Gastrocnemius medialis (tissue), 4 donors: ENCODE data around the gene SULF2. TPM values are rescaled to one million over a fixed set of nuclear protein-coding genes. Genes with fewer than 3 reads are reported as not detected.
A peak's percentile ranks its signal among the peaks of the same experiment; 100 is the strongest.

Experiments
- ATAC-seq, 2 donors: fragments of 150-250 bp; one replicate each; pipeline ENCODE4 v1.9.1; 2016
- DNase-seq, 2 donors: peaks; one replicate each; pipeline ENCODE4 v3.0.0-alpha.2; 2019
- H3K27ac ChIP-seq, 4 donors: fragments of 200-600 bp; sonication (generic); 1 replicate in 1 of 4; 2 replicates in 3 of 4; pipeline ENCODE4 v1.5.1; 2016 to 2018; ENCODE audit warnings: mild to moderate bottlenecking in 2 of 4, moderate library complexity in 1 of 4
- H3K27me3 ChIP-seq, 3 donors: fragments of 200-600 bp; sonication (generic) in 2 of 3; 1 replicate in 1 of 3; 2 replicates in 2 of 3; pipeline versions ENCODE4 v1.5.1 to v1.6.0; 2016 to 2019; ENCODE audit warnings: mild to moderate bottlenecking in 1 of 3, moderate library complexity in 1 of 3
- H3K36me3 ChIP-seq, 2 donors: fragments of 200-600 bp; sonication (generic) in 1 of 2; one replicate each; pipeline ENCODE4 v1.5.1; 2017 to 2018
- H3K4me1 ChIP-seq, 2 donors: fragments of 200-600 bp; sonication (generic) in 1 of 2; one replicate each; pipeline ENCODE4 v1.5.1; 2016 to 2017; ENCODE audit warnings: mild to moderate bottlenecking in 2 of 2
- H3K4me3 ChIP-seq, 4 donors: fragments of 200-600 bp; sonication (generic) in 3 of 4; 1 replicate in 1 of 4; 2 replicates in 3 of 4; pipeline ENCODE4 v1.5.1; 2016 to 2019; ENCODE audit warnings: mild to moderate bottlenecking in 2 of 4
- H3K9me3 ChIP-seq, 3 donors: fragments of 200-600 bp; sonication (generic) in 2 of 3; 1 replicate in 1 of 3; 2 replicates in 2 of 3; pipeline ENCODE4 v1.5.1; 2016 to 2019
- CTCF ChIP-seq, 5 experiments: fragments of 450-650 bp in 3 of 5; fragments of 200-600 bp in 2 of 5; sonication (generic) in 2 of 5; IDR thresholded peaks in 4 of 5; conservative IDR thresholded peaks in 1 of 5; 1 replicate in 4 of 5; 2 replicates in 1 of 5; pipeline ENCODE4 v1.5.1; 2016 to 2019; ENCODE audit warnings: antibody characterized with exemption in 5 of 5, mild to moderate bottlenecking in 3 of 5, moderate library complexity in 3 of 5
- POLR2A ChIP-seq, 2 donors: fragments of 450-650 bp; IDR thresholded peaks; one replicate each; pipeline ENCODE4 v1.6.1; 2017; ENCODE audit warnings: antibody characterized with exemption in 2 of 2, mild to moderate bottlenecking in 2 of 2, moderate library complexity in 2 of 2
- in situ Hi-C, 4 donors: fragments of 200-750 bp; cut with MboI; loops; one replicate each; pipeline versions ENCODE4 v1.15.0 to v1.8.0; 2017; ENCODE audit warnings: low sequenced_read_pairs in 4 of 4
- intact Hi-C: fragments of 100-400 bp; cut with DNase I; formaldehyde crosslinking; loops from one replicate; pipeline ENCODE4 v1.15.1; 2023; ENCODE audit warnings: low total_unique reads
- total RNA-seq, 4 donors: library from RNA; depleted of rRNA; stranded (reverse); fragments of >200 nt; gene quantifications; one replicate each; pipeline versions ENCODE4 v1.1.0 to v1.2.3, GENCODE V29; 2016

SULF2 gene
- total RNA-seq, 4 donors from 2014 or later: 9.8 to 18.8 (median 16.8) TPM

- intact Hi-C loops (no loop called here), in situ Hi-C loops (no loop called here)
- ATAC-seq (no peak), DNase-seq (no peak)
- TF ChIP-seq CTCF (IDR thresholded peaks at IDR 0.05 in 4 of 5, conservative IDR thresholded peaks at IDR 0.05 in 1 of 5) (no peak), POLR2A (IDR thresholded peaks at IDR 0.05) (no peak)
- Histone ChIP-seq H3K36me3 (no peaks in the 10 kb centered on the region), H3K27ac (no peak overlapping the region), H3K27me3 (no peaks in the 10 kb centered on the region), H3K9me3 (no peaks in the 10 kb centered on the region), H3K4me1 (no peaks in the 10 kb centered on the region), H3K4me3 (no peak overlapping the region)
Observed at GRCh38 chr20:47743671-47744070, 41.6 kb downstream of the SULF2 start.

- ATAC-seq (no peak), DNase-seq (no peak)
- Histone ChIP-seq H3K4me3 (no peak overlapping the region), H3K4me1 (no peaks in the 10 kb centered on the region), H3K36me3 (no peaks in the 10 kb centered on the region), H3K27ac (no peak overlapping the region), H3K9me3 (no peaks in the 10 kb centered on the region), H3K27me3 (no peaks in the 10 kb centered on the region)
- in situ Hi-C loops: no loop called here
- intact Hi-C loops: no loop called here
- TF ChIP-seq POLR2A (IDR thresholded peaks at IDR 0.05) (no peak), CTCF (IDR thresholded peaks at IDR 0.05 in 4 of 5, conservative IDR thresholded peaks at IDR 0.05 in 1 of 5) (no peak)
Observed at GRCh38 chr20:47741669-47742608, 43.3 kb downstream of the SULF2 start.

- no peak overlapping the region for H3K27ac ChIP-seq
- ATAC-seq (no peak), DNase-seq (peak; percentile 22 to 29)
- TF ChIP-seq POLR2A (IDR thresholded peaks at IDR 0.05) (no peak), CTCF (IDR thresholded peaks at IDR 0.05 in 4 of 5, conservative IDR thresholded peaks at IDR 0.05 in 1 of 5) (no peak)
- no peaks in the 10 kb centered on the region for H3K27me3 ChIP-seq
- no peaks in the 10 kb centered on the region for H3K4me1 ChIP-seq
- H3K4me3 ChIP-seq: no peak overlapping the region
- intact Hi-C loops (no loop called here), in situ Hi-C loops (no loop called here)
- H3K36me3 ChIP-seq: no peaks in the 10 kb centered on the region
- no peaks in the 10 kb centered on the region for H3K9me3 ChIP-seq
Observed at GRCh38 chr20:47740862-47741184, 44.5 kb downstream of the SULF2 start.

GRCh38 chr20:47740121-47740861 lies 45.0 kb downstream of the SULF2 start:
- intact Hi-C loops (no loop called here), in situ Hi-C loops (no loop called here)
- DNase-seq: no peak
- Histone ChIP-seq H3K27me3 (no peaks in the 10 kb centered on the region), H3K4me3 (no peak overlapping the region), H3K36me3 (no peaks in the 10 kb centered on the region), H3K4me1 (no peaks in the 10 kb centered on the region), H3K9me3 (no peaks in the 10 kb centered on the region), H3K27ac (no peak overlapping the region)
- ATAC-seq: no peak
- no peak for TF ChIP-seq CTCF (IDR thresholded peaks at IDR 0.05 in 4 of 5, conservative IDR thresholded peaks at IDR 0.05 in 1 of 5)
- TF ChIP-seq POLR2A (IDR thresholded peaks at IDR 0.05): no peak
